ENCODE measurements around the gene SPIB. TPM values are rescaled to one million over a fixed set of nuclear protein-coding genes. Genes with fewer than 3 reads are reported as not detected.
A peak's percentile ranks its signal among the peaks of the same experiment; 100 is the strongest.

Gene SPIB
- total RNA-seq = 1 to 10 TPM in 1 of 2 donors, under 1 TPM in 1; 0.11 to 2.6 TPM
- polyA plus RNA-seq (2013, experiment 1 of 2) = 0.68 TPM
- 0.41 TPM for polyA plus RNA-seq (2013, experiment 2 of 2)
- long read RNA-seq, experiment 1 = 0 reads
- long read RNA-seq, experiment 2 = 0 reads
- long read RNA-seq, experiment 3, partial matches to known transcripts = 3 of 6 reads
- long read RNA-seq, experiment 3, other reads (novel, unspliced or antisense) = 0 of 6 reads
- long read RNA-seq, experiment 4 = 0 reads

- no peak for TF ChIP-seq CTCF (conservative IDR thresholded peaks at IDR 0.05)
- no peak within 1 kb of the TSS for H3K27ac Mint-ChIP-seq
- 43 to 45% methylated on average over 14 to 33 of the region's 34 CpGs for WGBS, 2 experiments (ENCODE audit: insufficient coverage in 1 of 2, insufficient read length in 1 of 2)
- H3K9ac ChIP-seq (ENCODE audit: extremely low read depth, low read length, poor library complexity, severe bottlenecking) = no peak within 1 kb of the TSS
- peaks cover 7% of the 10 kb centered on the region for H3K36me3 Mint-ChIP-seq (ENCODE audit: low read depth)
- peaks cover 22% of the 10 kb centered on the region for H3K27me3 ChIP-seq (ENCODE audit: control insufficient read depth, insufficient read depth, low read length, poor library complexity, severe bottlenecking)
- H3K4me3 ChIP-seq (ENCODE audit: low read length) = no peak within 1 kb of the TSS
- H3K4me1 Mint-ChIP-seq = peaks cover 13% of the 10 kb centered on the region
- no peaks in the 10 kb centered on the region for H3K4me1 ChIP-seq (ENCODE audit: control insufficient read depth, insufficient read depth, low read length)
- H3K9me3 Mint-ChIP-seq = no peaks in the 10 kb centered on the region
- H3K9me3 ChIP-seq (ENCODE audit: control insufficient read depth, low read length) = no peaks in the 10 kb centered on the region
- H3K27me3 Mint-ChIP-seq (ENCODE audit: insufficient read depth) = peaks cover 13% of the 10 kb centered on the region
- no peak for DNase-seq
- H3K27ac ChIP-seq (ENCODE audit: low read depth, low read length) = no peak within 1 kb of the TSS
- H3K4me3 Mint-ChIP-seq = peak within 1 kb of the TSS; percentile 29
- no peaks in the 10 kb centered on the region for H3K36me3 ChIP-seq (ENCODE audit: control insufficient read depth, insufficient read depth, low read length)
Measured at GRCh38 chr19:50418176-50419021, at the start of gene SPIB. TSS of gene SPIB (plus strand) at chr19:50418938. CDS start at chr19:50418963, 25 bp downstream.

GRCh38 chr19:50371914-50372475 is 46.7 kb upstream of the SPIB start:
- Histone ChIP-seq H3K9ac (ENCODE audit: extremely low read depth, low read length, poor library complexity, severe bottlenecking) (no peak overlapping the region), H3K27ac (ENCODE audit: low read depth, low read length) (no peak overlapping the region), H3K36me3 (ENCODE audit: control insufficient read depth, insufficient read depth, low read length) (no peaks in the 10 kb centered on the region), H3K4me3 (ENCODE audit: low read length) (no peak overlapping the region), H3K9me3 (ENCODE audit: control insufficient read depth, low read length) (no peaks in the 10 kb centered on the region), H3K27me3 (ENCODE audit: control insufficient read depth, insufficient read depth, low read length, poor library complexity, severe bottlenecking) (no peaks in the 10 kb centered on the region), H3K4me1 (ENCODE audit: control insufficient read depth, insufficient read depth, low read length) (no peaks in the 10 kb centered on the region)
- H3K27me3 Mint-ChIP-seq (ENCODE audit: insufficient read depth) = peaks cover 10% of the 10 kb centered on the region
- 84 to 90% methylated on average over 7 to 9 of the region's 10 CpGs for whole genome bisulfite sequencing, 2 experiments (ENCODE audit: insufficient coverage in 1 of 2, insufficient read length in 1 of 2)
- peaks cover 5% of the 10 kb centered on the region for H3K4me1 Mint-ChIP-seq
- no peak for TF ChIP-seq CTCF (conservative IDR thresholded peaks at IDR 0.05)
- no peaks in the 10 kb centered on the region for H3K36me3 Mint-ChIP-seq (ENCODE audit: low read depth)
- peaks cover 2% of the 10 kb centered on the region for H3K9me3 Mint-ChIP-seq
- no peak overlapping the region for H3K4me3 Mint-ChIP-seq
- H3K27ac Mint-ChIP-seq = no peak overlapping the region
- no peak for DNase-seq

- Mint-ChIP-seq H3K4me3 (peak within 1 kb of the TSS; percentile 94), H3K27ac (peak within 1 kb of the TSS; percentile 99), H3K4me1 (no peaks in the 10 kb centered on the region), H3K9me3 (peaks cover 2% of the 10 kb centered on the region), H3K36me3 (ENCODE audit: low read depth) (peaks cover 30% of the 10 kb centered on the region), H3K27me3 (ENCODE audit: insufficient read depth) (peaks cover 2% of the 10 kb centered on the region)
- peak; percentile 98 for DNase-seq
- Histone ChIP-seq H3K36me3 (ENCODE audit: control insufficient read depth, insufficient read depth, low read length) (peaks cover 34% of the 10 kb centered on the region), H3K27me3 (ENCODE audit: control insufficient read depth, insufficient read depth, low read length, poor library complexity, severe bottlenecking) (no peaks in the 10 kb centered on the region), H3K4me3 (ENCODE audit: low read length) (peak within 1 kb of the TSS; percentile 95), H3K9me3 (ENCODE audit: control insufficient read depth, low read length) (no peaks in the 10 kb centered on the region), H3K9ac (ENCODE audit: extremely low read depth, low read length, poor library complexity, severe bottlenecking) (peak within 1 kb of the TSS; percentile 99), H3K27ac (ENCODE audit: low read depth, low read length) (peak within 1 kb of the TSS; percentile 99), H3K4me1 (ENCODE audit: control insufficient read depth, insufficient read depth, low read length) (no peaks in the 10 kb centered on the region)
- no peak for TF ChIP-seq CTCF (conservative IDR thresholded peaks at IDR 0.05)
- WGBS, 2 experiments (ENCODE audit: insufficient coverage in 1 of 2, insufficient read length in 1 of 2) = 2 to 3% methylated on average over 14 to 60 of the region's 67 CpGs
Measured at GRCh38 chr19:50376166-50377050, 42.3 kb upstream of the SPIB start, which contains the start of gene NR1H2. TSS of gene NR1H2 (plus strand) at chr19:50376457. CDS start at chr19:50377606, 1,149 bp downstream.
